Calu3 (cell line): ENCODE measurements around the gene RNF217. TPM values are rescaled to one million over a fixed set of nuclear protein-coding genes. Genes with fewer than 3 reads are reported as not detected.

Experiments
- BruUV-seq: library from RNA; stranded (reverse); fragments of 400-500 nt; replicated peaks from 2 replicates; lab custom pipeline; 2021; lab: Mats Ljungman, UMichigan
- CTCF ChIA-PET: fragments of 300-600 bp; sonication (Branson Sonifier 250); formaldehyde crosslinking; loops from one replicate; lab custom pipeline; 2022; ENCODE audit warnings: antibody characterized with exemption; lab: Charles Lee
- DNase-seq: peaks from one replicate; pipeline ENCODE4 v3.0.0; 2022
- H3K27ac Mint-ChIP-seq: one replicate; pipeline ENCODE4 v1.8.0; 2022; ENCODE audit warnings: mixed read lengths; ENCODE audit not compliant: unreplicated experiment
- H3K27me3 Mint-ChIP-seq: one replicate; pipeline ENCODE4 v1.8.0; 2022; ENCODE audit warnings: mixed read lengths; ENCODE audit not compliant: unreplicated experiment
- H3K36me3 Mint-ChIP-seq: one replicate; pipeline ENCODE4 v1.8.0; 2022; ENCODE audit warnings: mild to moderate bottlenecking, moderate library complexity, mixed read lengths; ENCODE audit not compliant: insufficient read depth, unreplicated experiment
- H3K4me1 Mint-ChIP-seq: one replicate; pipeline ENCODE4 v1.8.0; 2022; ENCODE audit warnings: mild to moderate bottlenecking, low read depth, mixed read lengths; ENCODE audit not compliant: unreplicated experiment
- H3K4me3 Mint-ChIP-seq: one replicate; pipeline ENCODE4 v1.8.0; 2022; ENCODE audit warnings: mild to moderate bottlenecking, low read depth, moderate library complexity, mixed read lengths; ENCODE audit not compliant: unreplicated experiment
- H3K9me3 Mint-ChIP-seq: one replicate; pipeline ENCODE4 v1.8.0; 2022; ENCODE audit warnings: low read depth, mixed read lengths; ENCODE audit not compliant: unreplicated experiment
- CTCF ChIP-seq: fragments of 200-600 bp; IDR thresholded peaks from one replicate; pipeline ENCODE4 v1.8.0; 2022; ENCODE audit warnings: antibody characterized with exemption; ENCODE audit not compliant: unreplicated experiment
- intact Hi-C: fragments of 100-400 bp; cut with micrococcal nuclease; formaldehyde crosslinking; loops from one replicate; pipeline ENCODE4 v1.10.0; 2022; ENCODE audit not compliant: unreplicated experiment
- total RNA-seq: library from RNA; stranded (reverse); gene quantifications from 2 replicates; pipeline ENCODE4 v1.2.3, GENCODE V29; 2022

RNF217 gene
- total RNA-seq, 1 experiment from 2014 or later, result 15.4 TPM

DNA sequence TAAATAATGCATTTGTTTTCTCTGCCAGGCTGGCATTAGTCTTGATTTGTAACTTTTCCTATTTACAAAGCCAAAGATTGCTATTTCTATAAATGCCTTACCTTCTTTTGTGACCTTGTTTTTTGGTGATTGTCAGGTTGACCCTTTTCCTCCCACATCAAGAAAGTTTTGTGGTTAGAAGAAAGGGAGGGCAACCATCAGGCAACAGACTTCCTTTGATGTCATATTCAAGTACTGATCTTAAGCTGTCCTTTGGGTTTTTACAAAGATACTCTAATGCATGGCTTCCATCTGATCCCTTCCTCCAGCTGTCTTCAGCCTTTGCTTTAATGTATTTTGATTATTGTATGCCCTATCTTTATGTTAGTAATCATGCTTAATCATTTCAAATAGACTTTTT is 23.9 kb downstream of the RNF217 start:
- Mint-ChIP-seq H3K4me1 (peaks cover 9% of the 10 kb centered on the region), H3K36me3 (peaks cover 3% of the 10 kb centered on the region), H3K9me3 (no peaks in the 10 kb centered on the region), H3K27me3 (no peaks in the 10 kb centered on the region), H3K27ac (no peak overlapping the region), H3K4me3 (no peak overlapping the region)
- intact Hi-C loops, result no loop called here
- BruUV-seq, result no TSS peak
- no peak for DNase-seq
- TF ChIP-seq CTCF, result no peak
- CTCF ChIA-PET, result interaction anchor here (0.7 kb wide), 1 partner anchor 12 kb away, joined by 3 read pairs; no protein-coding TSS in a partner anchor

GRCh38 chr6:124987291-124987690 is 25.1 kb downstream of the RNF217 start:
- CTCF ChIA-PET, result no interaction called here
- no peak overlapping the region for H3K4me3 Mint-ChIP-seq
- no peak overlapping the region for H3K27ac Mint-ChIP-seq
- intact Hi-C loops, result no loop called here
- TF ChIP-seq CTCF, result no peak
- no TSS peak for BruUV-seq
- DNase-seq, result no peak
- no peaks in the 10 kb centered on the region for H3K27me3 Mint-ChIP-seq
- peaks cover 8% of the 10 kb centered on the region for H3K4me1 Mint-ChIP-seq
- H3K36me3 Mint-ChIP-seq, result no peaks in the 10 kb centered on the region
- H3K9me3 Mint-ChIP-seq, result no peaks in the 10 kb centered on the region

- DNase-seq, result no peak
- no TSS peak for BruUV-seq
- intact Hi-C loops, result no loop called here
- CTCF ChIA-PET, result no interaction called here
- Mint-ChIP-seq H3K4me3 (no peak overlapping the region), H3K27ac (no peak overlapping the region), H3K4me1 (peaks cover 8% of the 10 kb centered on the region), H3K27me3 (no peaks in the 10 kb centered on the region), H3K36me3 (no peaks in the 10 kb centered on the region), H3K9me3 (no peaks in the 10 kb centered on the region)
- TF ChIP-seq CTCF, result no peak
Measured at GRCh38 chr6:124987999-124988591, 25.9 kb downstream of the RNF217 start.

GRCh38 chr6:124989136-124989983 is 27.1 kb downstream of the RNF217 start:
- no peaks in the 10 kb centered on the region for H3K27me3 Mint-ChIP-seq
- no TSS peak for BruUV-seq
- H3K27ac Mint-ChIP-seq, result no peak overlapping the region
- peaks cover 3% of the 10 kb centered on the region for H3K4me1 Mint-ChIP-seq
- no peaks in the 10 kb centered on the region for H3K9me3 Mint-ChIP-seq
- TF ChIP-seq CTCF, result no peak
- intact Hi-C loops, result no loop called here
- no peak for DNase-seq
- H3K4me3 Mint-ChIP-seq, result no peak overlapping the region
- CTCF ChIA-PET, result no interaction called here
- peaks cover 4% of the 10 kb centered on the region for H3K36me3 Mint-ChIP-seq
